Sigmoid colon (tissue), 4 donors: Measurements from ENCODE around the gene PLA2G5.

Experiments used
- EP300 ChIP-seq, 4 donors: sonication (generic); formaldehyde crosslinking; IDR thresholded peaks; one replicate each; pipeline ENCODE4 v1.6.1; 2017; ENCODE audit warnings: antibody characterized with exemption in 4 of 4
- POLR2A ChIP-seq, 2 donors: fragments of 450-650 bp; IDR thresholded peaks; one replicate each; pipeline ENCODE4 v1.6.1; 2016; ENCODE audit warnings: antibody characterized with exemption in 2 of 2, mild to moderate bottlenecking in 2 of 2, moderate library complexity in 2 of 2
- POLR2AphosphoS5 ChIP-seq, 4 donors: sonication (generic); formaldehyde crosslinking; IDR thresholded peaks; one replicate each; pipeline ENCODE4 v1.6.1; 2017; ENCODE audit warnings: antibody characterized with exemption in 4 of 4
- TF ChIP-seq, protein P1 (sequence below), 4 experiments: fragments of 450-650 bp in 3 of 4; fragments of 200-600 bp in 1 of 4; IDR thresholded peaks; one replicate each; pipeline ENCODE4 v1.5.1; 2016 to 2019; ENCODE audit warnings: antibody characterized with exemption in 4 of 4, mild to moderate bottlenecking in 3 of 4, moderate library complexity in 2 of 4

DNA sequence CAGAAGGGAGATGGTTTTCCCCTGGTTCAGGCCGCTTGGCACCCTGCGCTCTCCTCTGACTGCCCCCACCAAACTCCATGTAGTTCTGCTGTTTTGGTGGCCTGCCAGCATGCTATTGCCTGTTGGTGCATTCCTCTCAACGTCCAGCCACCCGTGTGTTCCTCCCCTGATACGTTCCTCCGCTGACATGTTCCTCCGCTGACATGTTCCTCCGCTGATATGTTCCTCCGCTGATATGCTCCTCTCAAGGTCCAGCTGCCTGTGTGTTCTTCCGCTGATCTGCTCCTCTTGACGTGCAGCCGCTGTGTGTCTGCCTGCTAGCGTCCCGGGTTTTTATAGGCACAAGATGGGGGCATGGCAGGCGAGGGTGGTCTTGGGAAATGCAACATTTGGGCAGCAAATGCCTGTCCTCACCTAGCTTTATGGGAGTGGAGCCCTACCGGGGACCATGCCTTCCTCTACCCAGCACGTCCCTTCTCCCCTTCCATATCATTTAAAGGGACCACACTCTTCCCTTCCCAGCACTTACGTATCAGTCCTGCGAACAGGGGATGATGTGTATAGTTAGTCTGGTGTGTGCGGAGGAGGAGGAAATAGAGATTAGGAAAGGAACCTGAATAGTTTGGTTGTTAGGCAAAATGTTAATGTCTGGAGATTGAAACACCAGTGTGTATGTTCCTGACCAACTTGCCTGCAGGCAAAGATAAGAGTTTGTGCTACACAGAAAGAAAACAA lies 40.6 kb upstream of the PLA2G5 start:
- TF ChIP-seq POLR2AphosphoS5 (IDR thresholded peaks at IDR 0.05): no peak
- TF ChIP-seq, protein P1, sequence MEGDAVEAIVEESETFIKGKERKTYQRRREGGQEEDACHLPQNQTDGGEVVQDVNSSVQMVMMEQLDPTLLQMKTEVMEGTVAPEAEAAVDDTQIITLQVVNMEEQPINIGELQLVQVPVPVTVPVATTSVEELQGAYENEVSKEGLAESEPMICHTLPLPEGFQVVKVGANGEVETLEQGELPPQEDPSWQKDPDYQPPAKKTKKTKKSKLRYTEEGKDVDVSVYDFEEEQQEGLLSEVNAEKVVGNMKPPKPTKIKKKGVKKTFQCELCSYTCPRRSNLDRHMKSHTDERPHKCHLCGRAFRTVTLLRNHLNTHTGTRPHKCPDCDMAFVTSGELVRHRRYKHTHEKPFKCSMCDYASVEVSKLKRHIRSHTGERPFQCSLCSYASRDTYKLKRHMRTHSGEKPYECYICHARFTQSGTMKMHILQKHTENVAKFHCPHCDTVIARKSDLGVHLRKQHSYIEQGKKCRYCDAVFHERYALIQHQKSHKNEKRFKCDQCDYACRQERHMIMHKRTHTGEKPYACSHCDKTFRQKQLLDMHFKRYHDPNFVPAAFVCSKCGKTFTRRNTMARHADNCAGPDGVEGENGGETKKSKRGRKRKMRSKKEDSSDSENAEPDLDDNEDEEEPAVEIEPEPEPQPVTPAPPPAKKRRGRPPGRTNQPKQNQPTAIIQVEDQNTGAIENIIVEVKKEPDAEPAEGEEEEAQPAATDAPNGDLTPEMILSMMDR (IDR thresholded peaks at IDR 0.05): no peak
- no peak for TF ChIP-seq EP300 (IDR thresholded peaks at IDR 0.05)
- TF ChIP-seq POLR2A (IDR thresholded peaks at IDR 0.05): no peak
